ENCODE data around the gene ISOC2. TPM values are rescaled to one million over a fixed set of nuclear protein-coding genes. Genes with fewer than 3 reads are reported as not detected.

ISOC2 gene
- total and polyA plus RNA-seq, 9 donors = 1.4 to 39.4 (median 31.7) TPM

DNA sequence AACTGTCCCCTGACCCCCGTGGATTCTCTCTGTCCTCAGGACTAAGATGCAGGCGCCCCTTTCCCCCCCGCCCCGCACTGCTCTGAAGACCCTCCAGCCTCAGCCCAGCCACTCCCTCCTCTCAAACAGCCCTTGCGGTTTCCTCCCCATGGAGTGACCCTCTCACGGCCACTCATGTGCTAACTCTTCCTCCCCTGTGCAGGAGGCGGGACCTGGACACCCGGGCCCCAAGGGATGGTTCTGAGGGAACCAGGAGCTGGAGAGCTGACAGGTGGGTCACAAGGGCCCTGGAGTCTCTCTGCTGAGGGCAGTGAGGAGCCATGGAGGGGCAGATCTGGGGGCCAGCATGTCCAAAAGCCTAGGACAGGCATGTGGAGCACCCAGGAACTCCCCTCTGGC lies 1.9 kb downstream of the ISOC2 start:
- H3K4me3 ChIP-seq = no peak overlapping the region
- TF ChIP-seq, protein P1, sequence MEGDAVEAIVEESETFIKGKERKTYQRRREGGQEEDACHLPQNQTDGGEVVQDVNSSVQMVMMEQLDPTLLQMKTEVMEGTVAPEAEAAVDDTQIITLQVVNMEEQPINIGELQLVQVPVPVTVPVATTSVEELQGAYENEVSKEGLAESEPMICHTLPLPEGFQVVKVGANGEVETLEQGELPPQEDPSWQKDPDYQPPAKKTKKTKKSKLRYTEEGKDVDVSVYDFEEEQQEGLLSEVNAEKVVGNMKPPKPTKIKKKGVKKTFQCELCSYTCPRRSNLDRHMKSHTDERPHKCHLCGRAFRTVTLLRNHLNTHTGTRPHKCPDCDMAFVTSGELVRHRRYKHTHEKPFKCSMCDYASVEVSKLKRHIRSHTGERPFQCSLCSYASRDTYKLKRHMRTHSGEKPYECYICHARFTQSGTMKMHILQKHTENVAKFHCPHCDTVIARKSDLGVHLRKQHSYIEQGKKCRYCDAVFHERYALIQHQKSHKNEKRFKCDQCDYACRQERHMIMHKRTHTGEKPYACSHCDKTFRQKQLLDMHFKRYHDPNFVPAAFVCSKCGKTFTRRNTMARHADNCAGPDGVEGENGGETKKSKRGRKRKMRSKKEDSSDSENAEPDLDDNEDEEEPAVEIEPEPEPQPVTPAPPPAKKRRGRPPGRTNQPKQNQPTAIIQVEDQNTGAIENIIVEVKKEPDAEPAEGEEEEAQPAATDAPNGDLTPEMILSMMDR (IDR thresholded peaks at IDR 0.05) = no peak
- TF ChIP-seq EP300 (IDR thresholded peaks at IDR 0.05) (no peak), POLR2A (IDR thresholded peaks at IDR 0.05) (no peak)
- peak overlapping the region; percentile 32 to 38 for H3K27ac ChIP-seq
- no peaks in the 10 kb centered on the region for H3K4me1 ChIP-seq (ENCODE audit: insufficient read depth)
- no peaks in the 10 kb centered on the region for H3K9me3 ChIP-seq
- DNase-seq = peak in 1 of 5 donors; percentile 46
- H3K27me3 ChIP-seq = no peaks in the 10 kb centered on the region
- intact Hi-C loops (cut with DNase I) = no loop called here
- no peaks in the 10 kb centered on the region for H3K36me3 ChIP-seq
- 47 to 57% (median 50%) methylated on average over 8 of the region's 8 CpGs for whole genome bisulfite sequencing, 3 donors

DNA sequence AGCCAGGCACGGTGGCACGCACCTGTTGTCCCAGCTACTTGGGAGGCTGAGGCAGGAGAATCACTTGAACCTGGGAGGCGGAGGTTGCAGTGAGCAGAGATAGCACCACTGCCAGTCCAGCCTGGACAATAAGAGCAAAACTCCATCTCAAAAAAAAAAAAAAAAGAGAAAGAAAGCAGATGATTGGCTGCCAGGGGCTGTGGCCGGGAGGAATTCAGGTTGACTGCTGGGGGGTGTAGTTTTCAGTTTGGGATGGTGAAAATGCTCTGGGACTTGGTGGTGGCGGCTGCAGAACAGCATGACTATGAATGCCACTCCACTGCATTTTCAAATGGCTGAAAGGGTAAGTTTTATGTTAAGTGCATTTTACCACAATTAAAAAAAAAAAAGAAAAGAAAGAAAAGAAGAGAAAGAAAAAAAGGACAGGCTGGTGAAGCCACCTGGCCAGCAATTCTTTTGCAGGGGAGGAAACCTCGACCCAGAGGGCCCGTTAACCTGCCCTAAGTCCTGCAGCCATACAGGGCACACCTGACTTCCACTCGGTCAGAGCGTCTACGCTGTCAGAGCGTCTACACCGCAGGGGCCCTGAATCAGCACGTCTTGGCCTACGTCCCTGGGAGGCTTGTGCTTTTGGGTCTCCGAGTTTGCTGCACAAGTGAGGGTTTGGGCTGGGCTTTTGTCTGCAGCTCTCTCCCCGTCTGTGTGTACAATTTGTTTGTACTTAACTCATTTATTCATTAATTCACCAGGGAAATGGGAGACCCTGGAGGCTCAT lies 3.6 kb downstream of the ISOC2 start:
- Histone ChIP-seq H3K36me3 (no peaks in the 10 kb centered on the region), H3K4me1 (ENCODE audit: insufficient read depth) (no peaks in the 10 kb centered on the region), H3K27me3 (no peaks in the 10 kb centered on the region), H3K9me3 (no peaks in the 10 kb centered on the region), H3K4me3 (no peak overlapping the region), H3K27ac (no peak overlapping the region)
- TF ChIP-seq POLR2A (IDR thresholded peaks at IDR 0.05) (no peak), EP300 (IDR thresholded peaks at IDR 0.05) (no peak)
- TF ChIP-seq, protein P1 (IDR thresholded peaks at IDR 0.05) = no peak
- DNase-seq = no peak
- intact Hi-C loops (cut with DNase I) = no loop called here
- 85 to 90% (median 86%) methylated on average over 16 of the region's 16 CpGs for WGBS, 3 donors

DNA sequence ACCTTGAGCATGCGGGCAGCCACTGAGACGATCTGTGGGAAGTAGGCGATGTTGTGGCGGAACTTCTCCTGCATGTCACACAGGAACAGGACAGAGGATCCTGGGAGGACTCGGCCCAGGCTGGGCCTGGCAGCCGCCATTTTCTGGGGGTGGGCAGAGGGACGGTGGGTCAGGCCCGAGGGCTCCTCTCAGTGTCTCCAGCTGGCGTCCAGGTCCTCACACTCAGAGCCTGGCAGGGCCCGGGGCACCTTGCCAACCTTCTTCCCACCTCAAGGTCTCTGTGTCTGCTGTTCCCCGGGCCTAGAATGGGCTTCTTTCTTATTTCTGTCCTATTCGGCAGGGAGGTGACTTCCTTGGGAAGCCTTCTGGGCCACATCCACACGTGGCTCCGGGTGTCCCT lies 5.1 kb downstream of the ISOC2 start:
- DNase-seq = no peak
- Histone ChIP-seq H3K36me3 (no peaks in the 10 kb centered on the region), H3K27ac (no peak overlapping the region), H3K9me3 (no peaks in the 10 kb centered on the region), H3K27me3 (no peaks in the 10 kb centered on the region), H3K4me3 (no peak overlapping the region), H3K4me1 (ENCODE audit: insufficient read depth) (peaks cover 7% of the 10 kb centered on the region)
- WGBS, 3 donors = 80 to 85% (median 82%) methylated on average over 14 of the region's 14 CpGs
- intact Hi-C loops (cut with DNase I) = no loop called here
- TF ChIP-seq POLR2A (IDR thresholded peaks at IDR 0.05) (no peak), EP300 (IDR thresholded peaks at IDR 0.05) (no peak)
- TF ChIP-seq, protein P1 (IDR thresholded peaks at IDR 0.05) = no peak

GRCh38 chr19:55455576-55456235 lies 5.7 kb downstream of the ISOC2 start:
- no peak for TF ChIP-seq POLR2A (IDR thresholded peaks at IDR 0.05)
- TF ChIP-seq, protein P1 (IDR thresholded peaks at IDR 0.05) = no peak
- no peak for TF ChIP-seq EP300 (IDR thresholded peaks at IDR 0.05)
- no peak for DNase-seq
- intact Hi-C loops (cut with DNase I) = no loop called here
- H3K9me3 ChIP-seq = no peaks in the 10 kb centered on the region
- no peak overlapping the region for H3K27ac ChIP-seq
- H3K4me3 ChIP-seq = no peak overlapping the region
- no peaks in the 10 kb centered on the region for H3K36me3 ChIP-seq
- 83 to 90% (median 90%) methylated on average over 11 of the region's 11 CpGs for WGBS, 3 donors
- peaks cover 7% of the 10 kb centered on the region for H3K4me1 ChIP-seq (ENCODE audit: insufficient read depth)
- H3K27me3 ChIP-seq = no peaks in the 10 kb centered on the region
